Measurements from ENCODE around the gene GPHB5. TPM values are rescaled to one million over a fixed set of nuclear protein-coding genes. Genes with fewer than 3 reads are reported as not detected.

GPHB5 gene
- total RNA-seq, 3 donors from 2014 or later (not counting 1 experiment from before 2014, with no cell fraction given) = not detected

DNA sequence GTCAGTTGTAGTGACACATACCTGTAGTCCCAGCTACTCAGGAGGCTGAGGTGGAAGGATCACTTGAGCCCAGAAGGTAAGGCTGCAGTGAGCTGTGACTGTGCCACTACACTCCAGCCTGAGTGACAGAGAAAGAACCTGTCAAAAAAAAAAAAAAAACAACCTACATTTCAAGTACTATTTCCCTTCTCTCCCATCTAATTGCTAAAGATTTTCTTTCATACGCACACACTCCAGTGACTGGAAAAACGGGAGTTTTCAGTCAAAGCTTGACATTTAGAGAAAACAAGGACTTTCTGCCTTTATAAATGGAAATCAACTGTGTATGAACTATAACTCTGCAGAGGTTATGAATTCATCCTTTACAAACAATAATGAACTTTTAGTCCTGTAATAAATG is 25.9 kb downstream of the GPHB5 start:
- H3K36me3 ChIP-seq (ENCODE audit: control insufficient read depth, insufficient read depth, low read length) = no peaks in the 10 kb centered on the region
- 91% methylated on average over 2 of the region's 2 CpGs for WGBS (ENCODE audit: insufficient coverage)
- TF ChIP-seq, protein P1, sequence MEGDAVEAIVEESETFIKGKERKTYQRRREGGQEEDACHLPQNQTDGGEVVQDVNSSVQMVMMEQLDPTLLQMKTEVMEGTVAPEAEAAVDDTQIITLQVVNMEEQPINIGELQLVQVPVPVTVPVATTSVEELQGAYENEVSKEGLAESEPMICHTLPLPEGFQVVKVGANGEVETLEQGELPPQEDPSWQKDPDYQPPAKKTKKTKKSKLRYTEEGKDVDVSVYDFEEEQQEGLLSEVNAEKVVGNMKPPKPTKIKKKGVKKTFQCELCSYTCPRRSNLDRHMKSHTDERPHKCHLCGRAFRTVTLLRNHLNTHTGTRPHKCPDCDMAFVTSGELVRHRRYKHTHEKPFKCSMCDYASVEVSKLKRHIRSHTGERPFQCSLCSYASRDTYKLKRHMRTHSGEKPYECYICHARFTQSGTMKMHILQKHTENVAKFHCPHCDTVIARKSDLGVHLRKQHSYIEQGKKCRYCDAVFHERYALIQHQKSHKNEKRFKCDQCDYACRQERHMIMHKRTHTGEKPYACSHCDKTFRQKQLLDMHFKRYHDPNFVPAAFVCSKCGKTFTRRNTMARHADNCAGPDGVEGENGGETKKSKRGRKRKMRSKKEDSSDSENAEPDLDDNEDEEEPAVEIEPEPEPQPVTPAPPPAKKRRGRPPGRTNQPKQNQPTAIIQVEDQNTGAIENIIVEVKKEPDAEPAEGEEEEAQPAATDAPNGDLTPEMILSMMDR (IDR thresholded peaks at IDR 0.05) = no peak
- intact Hi-C loops (cut with micrococcal nuclease) = no loop called here
- DNase-seq (no peak), ATAC-seq (no peak)
- Mint-ChIP-seq H3K4me3 (no peak overlapping the region), H3K9me3 (no peaks in the 10 kb centered on the region), H3K27me3 (ENCODE audit: low read depth in 2 of 2) (peaks cover 8 to 23% of the 10 kb centered on the region in 2 donors), H3K36me3 (no peaks in the 10 kb centered on the region), H3K4me1 (peaks cover 8 to 15% of the 10 kb centered on the region in 2 donors), H3K27ac (no peak overlapping the region)
- no peak overlapping the region for H3K4me3 ChIP-seq (ENCODE audit: low read length)
- no peak overlapping the region for H3K27ac ChIP-seq (ENCODE audit: low read length)
- H3K9me3 ChIP-seq (ENCODE audit: control insufficient read depth, insufficient read depth, low read length) = no peaks in the 10 kb centered on the region
- no peaks in the 10 kb centered on the region for H3K27me3 ChIP-seq (ENCODE audit: control insufficient read depth, insufficient read depth, low read length)
- no peaks in the 10 kb centered on the region for H3K4me1 ChIP-seq (ENCODE audit: control insufficient read depth, insufficient read depth, low read length)

DNA sequence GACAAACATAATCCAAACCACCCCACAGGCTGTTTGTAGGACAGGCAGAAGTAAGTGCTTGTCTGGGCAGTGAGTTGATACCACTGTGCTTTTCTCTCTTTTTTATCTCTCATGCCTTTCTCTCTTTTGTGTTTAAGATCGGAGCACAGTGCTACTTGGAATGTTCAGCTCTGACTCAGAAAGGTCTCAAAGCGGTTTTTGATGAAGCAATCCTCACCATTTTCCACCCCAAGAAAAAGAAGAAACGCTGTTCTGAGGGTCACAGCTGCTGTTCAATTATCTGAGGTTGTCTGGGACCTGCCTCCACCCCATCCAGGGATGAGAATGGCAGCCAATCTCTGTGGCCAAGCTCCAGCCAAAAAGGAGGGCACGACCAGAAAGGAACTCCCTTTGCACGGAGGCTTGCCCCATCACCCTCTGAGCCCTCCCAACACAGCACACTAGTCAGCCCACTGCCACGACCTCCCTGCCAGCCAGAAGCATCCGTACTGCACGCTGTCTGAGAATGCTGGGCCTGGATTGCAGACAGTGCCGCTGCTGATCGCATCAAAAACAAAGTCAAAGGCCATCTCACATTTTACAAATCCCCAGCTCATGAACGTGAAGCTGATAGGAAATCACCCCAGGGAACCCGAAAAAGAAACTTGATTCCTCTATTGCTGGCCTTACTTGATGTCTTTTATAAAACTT is 27.8 kb downstream of the GPHB5 start:
- Mint-ChIP-seq H3K36me3 (no peaks in the 10 kb centered on the region), H3K27ac (no peak overlapping the region), H3K4me1 (peaks cover 8 to 15% of the 10 kb centered on the region in 2 donors), H3K9me3 (no peaks in the 10 kb centered on the region), H3K4me3 (no peak overlapping the region), H3K27me3 (ENCODE audit: low read depth in 2 of 2) (peaks cover 8 to 23% of the 10 kb centered on the region in 2 donors)
- H3K27me3 ChIP-seq (ENCODE audit: control insufficient read depth, insufficient read depth, low read length) = no peaks in the 10 kb centered on the region
- WGBS (ENCODE audit: insufficient coverage) = 88% methylated on average over 12 of the region's 12 CpGs
- no peaks in the 10 kb centered on the region for H3K9me3 ChIP-seq (ENCODE audit: control insufficient read depth, insufficient read depth, low read length)
- H3K27ac ChIP-seq (ENCODE audit: low read length) = no peak overlapping the region
- no peak overlapping the region for H3K4me3 ChIP-seq (ENCODE audit: low read length)
- no peaks in the 10 kb centered on the region for H3K36me3 ChIP-seq (ENCODE audit: control insufficient read depth, insufficient read depth, low read length)
- DNase-seq (no peak), ATAC-seq (no peak)
- TF ChIP-seq, protein P1 (IDR thresholded peaks at IDR 0.05) = no peak
- H3K4me1 ChIP-seq (ENCODE audit: control insufficient read depth, insufficient read depth, low read length) = no peaks in the 10 kb centered on the region
- intact Hi-C loops (cut with micrococcal nuclease) = no loop called here

DNA sequence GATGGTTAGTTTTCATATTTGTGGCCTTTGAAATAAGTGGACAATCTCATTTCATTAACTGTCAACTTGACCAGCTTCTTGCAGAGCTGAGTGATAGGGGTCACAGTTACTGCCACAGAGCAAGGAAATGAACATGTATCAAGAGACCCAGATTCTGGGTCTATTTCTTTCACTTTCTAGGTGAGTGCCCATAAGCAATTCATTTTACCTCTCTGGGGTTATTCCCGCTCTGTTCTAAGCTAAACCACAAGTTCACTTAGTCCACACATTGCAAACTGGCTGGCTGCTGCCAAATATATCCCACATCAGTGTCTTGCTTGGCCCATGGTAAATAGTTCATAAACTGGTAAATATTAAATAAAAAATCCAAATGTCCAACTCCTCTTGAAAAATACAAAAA is 29.9 kb downstream of the GPHB5 start:
- intact Hi-C loops (cut with micrococcal nuclease) = no loop called here
- ATAC-seq = no peak

More for the DNA sequence above, 29.9 kb downstream of the GPHB5 start:
- no peaks in the 10 kb centered on the region for H3K4me1 Mint-ChIP-seq
- peaks cover 8 to 14% of the 10 kb centered on the region in 2 donors for H3K27me3 Mint-ChIP-seq (ENCODE audit: low read depth in 2 of 2)
- TF ChIP-seq, protein P1 (IDR thresholded peaks at IDR 0.05) = no peak
- Histone ChIP-seq H3K9me3 (ENCODE audit: control insufficient read depth, insufficient read depth, low read length) (no peaks in the 10 kb centered on the region), H3K4me1 (ENCODE audit: control insufficient read depth, insufficient read depth, low read length) (no peaks in the 10 kb centered on the region), H3K27me3 (ENCODE audit: control insufficient read depth, insufficient read depth, low read length) (peaks cover under 1% of the 10 kb centered on the region), H3K4me3 (ENCODE audit: low read length) (no peak overlapping the region), H3K27ac (ENCODE audit: low read length) (no peak overlapping the region), H3K36me3 (ENCODE audit: control insufficient read depth, insufficient read depth, low read length) (no peaks in the 10 kb centered on the region)
- H3K27ac Mint-ChIP-seq = no peak overlapping the region
- no peak for DNase-seq
- 75% methylated on average over 1 of the region's 1 CpG for WGBS (ENCODE audit: insufficient coverage)
- H3K9me3 Mint-ChIP-seq = no peaks in the 10 kb centered on the region
- no peaks in the 10 kb centered on the region for H3K36me3 Mint-ChIP-seq
- no peak overlapping the region for H3K4me3 Mint-ChIP-seq
